K562 (cell line): ENCODE results near the gene COL23A1. TPM values are rescaled to one million over a fixed set of nuclear protein-coding genes. Genes with fewer than 3 reads are reported as not detected.

Experiments used
- ATF1 ChIP-seq, 2 experiments: fragments of 450-650 bp in 1 of 2; IDR thresholded peaks; 2 replicates each; pipeline ENCODE4 v1.6.1; 2016; ENCODE audit warnings: missing compliant biosample characterization in 1 of 2, missing genetic modification characterization in 1 of 2
- CBX3 ChIP-seq, 2 experiments: IDR thresholded peaks; 1 replicate in 1 of 2; 2 replicates in 1 of 2; pipeline ENCODE4 v1.6.1; 2012; ENCODE audit warnings: inconsistent platforms in 2 of 2, low read length in 2 of 2, borderline replicate concordance in 1 of 2, control low read depth in 1 of 2
- CREB1 ChIP-seq, 2 experiments: sonication (generic) in 1 of 2; formaldehyde crosslinking in 1 of 2; IDR thresholded peaks; 2 replicates each; pipeline versions ENCODE4 v1.6.1 to v1.8.0; 2012 to 2022; ENCODE audit warnings: inconsistent platforms in 1 of 2, mild to moderate bottlenecking in 1 of 2, missing genetic modification reagents in 1 of 2, moderate library complexity in 1 of 2
- DPF2 ChIP-seq: fragments of 450-650 bp; IDR thresholded peaks from 2 replicates; pipeline ENCODE4 v1.6.1; 2016
- ELF4 ChIP-seq: fragments of 450-650 bp; formaldehyde crosslinking; IDR thresholded peaks from 2 replicates; pipeline ENCODE4 v1.4.0; 2022; ENCODE audit warnings: missing genetic modification characterization
- ESRRA ChIP-seq: fragments of 450-650 bp; IDR thresholded peaks from 2 replicates; pipeline ENCODE4 v1.6.1; 2014; ENCODE audit warnings: low read depth, mild to moderate bottlenecking, moderate library complexity, borderline replicate concordance
- ETV1 ChIP-seq: fragments of 450-650 bp; conservative IDR thresholded peaks from 2 replicates; pipeline ENCODE4 v1.6.1; 2016; ENCODE audit warnings: missing genetic modification characterization, control low read depth, low read depth, missing compliant biosample characterization
- HDAC2 ChIP-seq: fragments of 450-650 bp; IDR thresholded peaks from 2 replicates; pipeline ENCODE4 v1.6.1; 2016; ENCODE audit warnings: mild to moderate bottlenecking
- HEY1 ChIP-seq: fragments of 250-450 bp; sonication (Bioruptor Pico); IDR thresholded peaks from 2 replicates; pipeline ENCODE4 v1.5.0; 2020; ENCODE audit warnings: mild to moderate bottlenecking, moderate library complexity, borderline replicate concordance
- KDM1A ChIP-seq, 2 experiments: fragments of 450-650 bp; IDR thresholded peaks; 2 replicates each; pipeline ENCODE4 v1.6.1; 2016; ENCODE audit warnings: mild to moderate bottlenecking in 2 of 2
- MTA1 ChIP-seq: fragments of 450-650 bp; IDR thresholded peaks from 2 replicates; pipeline ENCODE4 v1.6.1; 2017; ENCODE audit warnings: borderline replicate concordance
- PCBP1 ChIP-seq: fragments of 200-400 bp; formaldehyde crosslinking; IDR thresholded peaks from 2 replicates; pipeline ENCODE4 v1.6.1; 2018; ENCODE audit warnings: mild to moderate bottlenecking, low read depth, low read length; ENCODE audit not compliant: poor library complexity, severe bottlenecking
- PML ChIP-seq: IDR thresholded peaks from 2 replicates; pipeline ENCODE4 v1.6.1; 2012; ENCODE audit warnings: low read length, inconsistent platforms
- POLR2G ChIP-seq: fragments of 200-400 bp; formaldehyde crosslinking; IDR thresholded peaks from 2 replicates; pipeline ENCODE4 v1.6.1; 2017; ENCODE audit warnings: low read depth, mild to moderate bottlenecking, antibody characterized with exemption, low read length, moderate library complexity
- PYGO2 ChIP-seq: fragments of 450-650 bp; IDR thresholded peaks from 2 replicates; pipeline ENCODE4 v1.6.1; 2016; ENCODE audit warnings: mild to moderate bottlenecking, missing genetic modification characterization, moderate library complexity, missing compliant biosample characterization
- RAD21 ChIP-seq, 2 experiments: fragments of 250-450 bp in 1 of 2; fragments of 450-650 bp in 1 of 2; sonication (Bioruptor Pico) in 1 of 2; formaldehyde crosslinking in 1 of 2; IDR thresholded peaks in 1 of 2; conservative IDR thresholded peaks in 1 of 2; 2 replicates each; pipeline versions ENCODE4 v1.4.0 to v1.8.0; 2020 to 2022; ENCODE audit warnings: mild to moderate bottlenecking in 2 of 2, moderate library complexity in 1 of 2
- SMARCA4 ChIP-seq: fragments of 450-650 bp; IDR thresholded peaks from 2 replicates; pipeline ENCODE4 v1.6.1; 2016
- SMARCA5 ChIP-seq: fragments of 450-650 bp; IDR thresholded peaks from 2 replicates; pipeline ENCODE4 v1.6.1; 2016
- SMARCE1 ChIP-seq: fragments of 450-650 bp; IDR thresholded peaks from 2 replicates; pipeline ENCODE4 v1.7.1; 2016; ENCODE audit warnings: mild to moderate bottlenecking
- SRF ChIP-seq, 2 experiments: fragments of 250-450, 450-650 bp in 1 of 2; sonication (Bioruptor Pico) in 1 of 2; sonication (generic) in 1 of 2; formaldehyde crosslinking; IDR thresholded peaks; 2 replicates each; pipeline versions ENCODE4 v1.5.0 to v1.5.1; 2020 to 2022; ENCODE audit warnings: mild to moderate bottlenecking in 1 of 2, missing genetic modification reagents in 1 of 2
- TEAD4 ChIP-seq, 2 experiments: sonication (generic) in 1 of 2; formaldehyde crosslinking in 1 of 2; IDR thresholded peaks; 2 replicates each; pipeline versions ENCODE4 v1.6.1 to v1.8.0; 2012 to 2022; ENCODE audit warnings: borderline replicate concordance in 1 of 2, inconsistent platforms in 1 of 2, low read length in 1 of 2, mild to moderate bottlenecking in 1 of 2, missing genetic modification reagents in 1 of 2
- ZNF134 ChIP-seq: fragments of 250-450 bp; sonication (Bioruptor Pico); conservative IDR thresholded peaks from 2 replicates; pipeline ENCODE4 v1.4.0; 2020
- ZNF143 ChIP-seq: sonication (generic); formaldehyde crosslinking; IDR thresholded peaks from 2 replicates; pipeline ENCODE4 v1.9.0; 2022; ENCODE audit warnings: mild to moderate bottlenecking, missing genetic modification reagents
- ZNF282 ChIP-seq: sonication (generic); formaldehyde crosslinking; IDR thresholded peaks from 2 replicates; pipeline ENCODE4 v1.8.1; 2023; ENCODE audit warnings: missing genetic modification reagents
- polyA plus RNA-seq, 8 experiments: library from polyadenylated mRNA; depleted of rRNA in 4 of 8; stranded (reverse) in 5 of 8; unstranded in 3 of 8; fragments of >200 nt; fragmentation: Nextera tagmentation in 2 of 8; fragmentation: Illumina TruSeq in 1 of 8; extraction: Ambion mirVana in 2 of 8; extraction: Trizol in 1 of 8; gene quantifications; 2 replicates each; pipeline versions ENCODE4 v1.2.1 to v1.2.3, GENCODE V29; 2011 to 2014; ENCODE audit warnings: inconsistent platforms in 1 of 8, missing spikeins in 1 of 8
- total RNA-seq, 7 experiments: library from RNA; depleted of rRNA in 6 of 7; stranded (reverse); fragments of >200 nt in 6 of 7; fragmentation: Illumina TruSeq in 2 of 7; extraction: Trizol in 2 of 7; gene quantifications; 2 replicates each; pipeline versions ENCODE4 v1.2.1 to v1.2.3, GENCODE V29; 2011 to 2021; ENCODE audit warnings: low replicate concordance in 1 of 7
- TF ChIP-seq, protein P1 (sequence below): fragments of 450-650 bp; formaldehyde crosslinking; IDR thresholded peaks from 2 replicates; pipeline ENCODE4 v1.4.0; 2020; ENCODE audit warnings: mild to moderate bottlenecking, moderate library complexity
- TF ChIP-seq, protein P2 (sequence below): fragments of 200-800 bp; sonication (Bioruptor generic); IDR thresholded peaks from 2 replicates; pipeline ENCODE4 v1.6.1; 2017; ENCODE audit warnings: missing genetic modification characterization, missing compliant biosample characterization
- TF ChIP-seq, protein P3 (sequence below): fragments of 450-650 bp; IDR thresholded peaks from 2 replicates; pipeline ENCODE4 v1.6.1; 2016

Gene COL23A1
- total and polyA plus RNA-seq, 9 of the 15 experiments (the other 6 are each of a cell fraction or from before 2014, with no cell fraction given) = 0.09 TPM; not detected in 8

GRCh38 chr5:178417391-178417811 is 172.8 kb downstream of the COL23A1 start (continued):
- peak; percentile 49; the same call in 1 of the 2 replicates for TF ChIP-seq HEY1
- no peak for TF ChIP-seq CREB1 (IDR thresholded peaks at IDR 0.05)
- TF ChIP-seq CREB1 (CRISPR knock-in tag; IDR thresholded peaks at IDR 0.05) = no peak
- no peak for TF ChIP-seq POLR2G
- TF ChIP-seq ETV1 (tag) = peak; percentile 70
- TF ChIP-seq HDAC2 = peak; percentile 91
- TF ChIP-seq ZNF143 = no peak
- no peak for TF ChIP-seq CBX3 (IDR thresholded peaks at IDR 0.05; ENCODE audit: borderline replicate concordance in 1 of 2, low read length in 2 of 2)
- no peak for TF ChIP-seq ZNF282 (CRISPR knock-in tag)
- TF ChIP-seq ZNF134 (CRISPR knock-in tag) = 0 out of 2 replicates have a peak, but pooled peaks have one; percentile 36
- TF ChIP-seq, protein P1, sequence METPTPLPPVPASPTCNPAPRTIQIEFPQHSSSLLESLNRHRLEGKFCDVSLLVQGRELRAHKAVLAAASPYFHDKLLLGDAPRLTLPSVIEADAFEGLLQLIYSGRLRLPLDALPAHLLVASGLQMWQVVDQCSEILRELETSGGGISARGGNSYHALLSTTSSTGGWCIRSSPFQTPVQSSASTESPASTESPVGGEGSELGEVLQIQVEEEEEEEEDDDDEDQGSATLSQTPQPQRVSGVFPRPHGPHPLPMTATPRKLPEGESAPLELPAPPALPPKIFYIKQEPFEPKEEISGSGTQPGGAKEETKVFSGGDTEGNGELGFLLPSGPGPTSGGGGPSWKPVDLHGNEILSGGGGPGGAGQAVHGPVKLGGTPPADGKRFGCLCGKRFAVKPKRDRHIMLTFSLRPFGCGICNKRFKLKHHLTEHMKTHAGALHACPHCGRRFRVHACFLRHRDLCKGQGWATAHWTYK (CRISPR knock-in tag) = peak; percentile 62; the same call in 1 of the 2 replicates
- 0 out of 4 replicates have a peak, but pooled peaks of 1 of the 2 experiments have one; percentile 37 for TF ChIP-seq SRF (CRISPR knock-in tag; IDR thresholded peaks at IDR 0.05)
- peak; percentile 69; the same call in 1 of the 2 replicates for TF ChIP-seq MTA1
- TF ChIP-seq, protein P2, sequence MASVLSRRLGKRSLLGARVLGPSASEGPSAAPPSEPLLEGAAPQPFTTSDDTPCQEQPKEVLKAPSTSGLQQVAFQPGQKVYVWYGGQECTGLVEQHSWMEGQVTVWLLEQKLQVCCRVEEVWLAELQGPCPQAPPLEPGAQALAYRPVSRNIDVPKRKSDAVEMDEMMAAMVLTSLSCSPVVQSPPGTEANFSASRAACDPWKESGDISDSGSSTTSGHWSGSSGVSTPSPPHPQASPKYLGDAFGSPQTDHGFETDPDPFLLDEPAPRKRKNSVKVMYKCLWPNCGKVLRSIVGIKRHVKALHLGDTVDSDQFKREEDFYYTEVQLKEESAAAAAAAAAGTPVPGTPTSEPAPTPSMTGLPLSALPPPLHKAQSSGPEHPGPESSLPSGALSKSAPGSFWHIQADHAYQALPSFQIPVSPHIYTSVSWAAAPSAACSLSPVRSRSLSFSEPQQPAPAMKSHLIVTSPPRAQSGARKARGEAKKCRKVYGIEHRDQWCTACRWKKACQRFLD (CRISPR knock-in tag) = peak; percentile 80
- TF ChIP-seq TEAD4 (IDR thresholded peaks at IDR 0.05; ENCODE audit: low read length) = peak; percentile 90
- no peak for TF ChIP-seq TEAD4 (CRISPR knock-in tag; IDR thresholded peaks at IDR 0.05; ENCODE audit: borderline replicate concordance)
- TF ChIP-seq ATF1 (CRISPR knock-in tag; IDR thresholded peaks at IDR 0.05) = no peak
- peak; percentile 50 for TF ChIP-seq ATF1 (tag; IDR thresholded peaks at IDR 0.05)
- no peak for TF ChIP-seq PCBP1
- peak; percentile 74; the same call in 1 of the 2 replicates for TF ChIP-seq PML
- TF ChIP-seq KDM1A (IDR thresholded peaks at IDR 0.05) = peak; percentile 96
- TF ChIP-seq RAD21 (CRISPR knock-in tag; conservative IDR thresholded peaks at IDR 0.05 in 1 of 2, IDR thresholded peaks at IDR 0.05 in 1 of 2) = peak; percentile 72 to 86
- no peak for TF ChIP-seq SMARCA5
- TF ChIP-seq, protein P3, sequence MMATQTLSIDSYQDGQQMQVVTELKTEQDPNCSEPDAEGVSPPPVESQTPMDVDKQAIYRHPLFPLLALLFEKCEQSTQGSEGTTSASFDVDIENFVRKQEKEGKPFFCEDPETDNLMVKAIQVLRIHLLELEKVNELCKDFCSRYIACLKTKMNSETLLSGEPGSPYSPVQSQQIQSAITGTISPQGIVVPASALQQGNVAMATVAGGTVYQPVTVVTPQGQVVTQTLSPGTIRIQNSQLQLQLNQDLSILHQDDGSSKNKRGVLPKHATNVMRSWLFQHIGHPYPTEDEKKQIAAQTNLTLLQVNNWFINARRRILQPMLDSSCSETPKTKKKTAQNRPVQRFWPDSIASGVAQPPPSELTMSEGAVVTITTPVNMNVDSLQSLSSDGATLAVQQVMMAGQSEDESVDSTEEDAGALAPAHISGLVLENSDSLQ = peak; percentile 11; the same call in 1 of the 2 replicates
- peak; percentile 90 for TF ChIP-seq SMARCA4
- peak; percentile 98; the same call in 1 of the 2 replicates for TF ChIP-seq ESRRA
- peak; percentile 87; the same call in 1 of the 2 replicates for TF ChIP-seq SMARCE1
- TF ChIP-seq PYGO2 = peak; percentile 73; the same call in 1 of the 2 replicates
- TF ChIP-seq ELF4 (CRISPR knock-in tag) = peak; percentile 81
- peak; percentile 91 for TF ChIP-seq DPF2
